OCI-LY3 (cell line): ENCODE results near the gene SEPTIN2.

Source experiments
- H2AFZ ChIP-seq: fragments of 200-600, 300-600 bp; shearing (Covaris generic); 2 replicates; pipeline ENCODE4 v1.6.0; 2014; ENCODE audit warnings: antibody characterized with exemption, low read depth, low read length
- H3K27ac ChIP-seq: fragments of 200-600, 300-600 bp; sonication (generic); 2 replicates; pipeline ENCODE4 v1.5.1; 2014; ENCODE audit warnings: mild to moderate bottlenecking, low read length, moderate library complexity, mixed read lengths
- H3K27me3 ChIP-seq: fragments of 200-600, 300-600 bp; sonication (generic); 2 replicates; pipeline ENCODE4 v1.6.1; 2014; ENCODE audit warnings: low read depth, low read length, mixed read lengths
- H3K36me3 ChIP-seq: fragments of 200-600, 300-600 bp; sonication (generic); replicated peaks from 2 replicates; pipeline ENCODE3; 2014; ENCODE audit warnings: low read depth, low read length, mixed read lengths
- H3K4me1 ChIP-seq: fragments of 300-600, 200-600 bp; sonication (generic); 2 replicates; pipeline ENCODE4 v1.6.1; 2014; ENCODE audit warnings: low read length, mixed read lengths
- H3K4me2 ChIP-seq: fragments of 200-600, 300-600 bp; sonication (generic); 2 replicates; pipeline ENCODE4 v1.6.1; 2014; ENCODE audit warnings: low read length, mixed read lengths
- H3K4me3 ChIP-seq: fragments of 300-600, 200-600 bp; sonication (generic); 2 replicates; pipeline ENCODE4 v1.5.1; 2014; ENCODE audit warnings: antibody characterized with exemption, mild to moderate bottlenecking, low read length, moderate library complexity
- H3K79me2 ChIP-seq: fragments of 300-600, 200-600 bp; shearing (Covaris generic); 2 replicates; pipeline ENCODE4 v1.6.1; 2014; ENCODE audit warnings: mild to moderate bottlenecking, low read length, mixed read lengths
- H3K9ac ChIP-seq: fragments of 300-600, 200-600 bp; shearing (Covaris generic); 2 replicates; pipeline ENCODE4 v1.6.0; 2014; ENCODE audit warnings: mild to moderate bottlenecking, low read length, moderate library complexity
- H3K9me3 ChIP-seq: fragments of 200-600, 300-600 bp; shearing (Covaris generic); 2 replicates; pipeline ENCODE4 v1.6.1; 2014; ENCODE audit warnings: low read length, mixed read lengths; ENCODE audit not compliant: insufficient read depth
- H4K20me1 ChIP-seq: fragments of 200-600, 300-600 bp; sonication (generic); 2 replicates; pipeline ENCODE4 v1.6.1; 2016; ENCODE audit warnings: low read length, mixed read lengths; ENCODE audit not compliant: insufficient read depth
- EZH2phosphoT487 ChIP-seq: fragments of 200-600 bp; shearing (Covaris generic); IDR thresholded peaks from 2 replicates; pipeline ENCODE4 v1.6.1; 2018; ENCODE audit warnings: antibody characterized with exemption, mixed run types, low read depth
- TF ChIP-seq, protein P1 (sequence below): fragments of 200-600, 300-600 bp; sonication (generic); IDR thresholded peaks from 2 replicates; pipeline ENCODE4 v1.5.1; 2014; ENCODE audit warnings: antibody characterized with exemption, low read length, low read depth

The SEPTIN2 gene

GRCh38 chr2:241320394-241320793, 4.7 kb downstream of the SEPTIN2 start:
- Histone ChIP-seq H3K27me3 (no peaks in the 10 kb centered on the region), H3K4me2 (no peak overlapping the region), H3K36me3 (peaks cover 21% of the 10 kb centered on the region), H4K20me1 (peaks cover 85% of the 10 kb centered on the region), H3K4me3 (no peak overlapping the region), H3K4me1 (peaks cover 64% of the 10 kb centered on the region), H2AFZ (no peak overlapping the region), H3K79me2 (peaks cover 98% of the 10 kb centered on the region), H3K9me3 (no peaks in the 10 kb centered on the region), H3K9ac (no peak overlapping the region), H3K27ac (no peak overlapping the region)
- TF ChIP-seq, protein P1, sequence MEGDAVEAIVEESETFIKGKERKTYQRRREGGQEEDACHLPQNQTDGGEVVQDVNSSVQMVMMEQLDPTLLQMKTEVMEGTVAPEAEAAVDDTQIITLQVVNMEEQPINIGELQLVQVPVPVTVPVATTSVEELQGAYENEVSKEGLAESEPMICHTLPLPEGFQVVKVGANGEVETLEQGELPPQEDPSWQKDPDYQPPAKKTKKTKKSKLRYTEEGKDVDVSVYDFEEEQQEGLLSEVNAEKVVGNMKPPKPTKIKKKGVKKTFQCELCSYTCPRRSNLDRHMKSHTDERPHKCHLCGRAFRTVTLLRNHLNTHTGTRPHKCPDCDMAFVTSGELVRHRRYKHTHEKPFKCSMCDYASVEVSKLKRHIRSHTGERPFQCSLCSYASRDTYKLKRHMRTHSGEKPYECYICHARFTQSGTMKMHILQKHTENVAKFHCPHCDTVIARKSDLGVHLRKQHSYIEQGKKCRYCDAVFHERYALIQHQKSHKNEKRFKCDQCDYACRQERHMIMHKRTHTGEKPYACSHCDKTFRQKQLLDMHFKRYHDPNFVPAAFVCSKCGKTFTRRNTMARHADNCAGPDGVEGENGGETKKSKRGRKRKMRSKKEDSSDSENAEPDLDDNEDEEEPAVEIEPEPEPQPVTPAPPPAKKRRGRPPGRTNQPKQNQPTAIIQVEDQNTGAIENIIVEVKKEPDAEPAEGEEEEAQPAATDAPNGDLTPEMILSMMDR, result no peak
- TF ChIP-seq EZH2phosphoT487, result no peak

DNA sequence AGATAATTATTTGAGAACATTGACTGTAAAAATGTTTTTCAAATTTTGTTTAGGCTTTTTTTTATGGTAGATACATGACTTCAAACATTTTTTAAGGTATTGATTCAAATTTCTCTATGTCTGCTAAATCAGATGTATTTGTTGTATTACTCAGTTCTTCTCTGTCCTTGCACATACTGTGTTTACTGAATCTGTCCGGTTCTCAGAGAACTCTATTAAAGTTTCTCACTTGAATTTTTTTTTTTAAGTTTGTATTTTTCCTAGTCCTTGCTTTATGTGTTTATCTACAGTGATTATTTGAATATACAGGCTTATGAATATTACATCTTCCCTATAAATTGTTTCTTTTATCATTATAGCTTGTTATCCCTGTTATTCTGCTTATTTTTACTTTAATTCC, 5.3 kb downstream of the SEPTIN2 start:
- Histone ChIP-seq H3K9ac (no peak overlapping the region), H3K79me2 (peaks cover 100% of the 10 kb centered on the region), H3K27ac (no peak overlapping the region), H2AFZ (no peak overlapping the region), H3K4me3 (no peak overlapping the region), H3K4me2 (peak overlapping the region; percentile 47; the same call in 1 of the 2 replicates), H3K9me3 (no peaks in the 10 kb centered on the region), H3K4me1 (peaks cover 64% of the 10 kb centered on the region), H3K27me3 (no peaks in the 10 kb centered on the region), H4K20me1 (peaks cover 91% of the 10 kb centered on the region), H3K36me3 (peaks cover 27% of the 10 kb centered on the region)
- TF ChIP-seq EZH2phosphoT487, result no peak
- TF ChIP-seq, protein P1, result no peak

DNA sequence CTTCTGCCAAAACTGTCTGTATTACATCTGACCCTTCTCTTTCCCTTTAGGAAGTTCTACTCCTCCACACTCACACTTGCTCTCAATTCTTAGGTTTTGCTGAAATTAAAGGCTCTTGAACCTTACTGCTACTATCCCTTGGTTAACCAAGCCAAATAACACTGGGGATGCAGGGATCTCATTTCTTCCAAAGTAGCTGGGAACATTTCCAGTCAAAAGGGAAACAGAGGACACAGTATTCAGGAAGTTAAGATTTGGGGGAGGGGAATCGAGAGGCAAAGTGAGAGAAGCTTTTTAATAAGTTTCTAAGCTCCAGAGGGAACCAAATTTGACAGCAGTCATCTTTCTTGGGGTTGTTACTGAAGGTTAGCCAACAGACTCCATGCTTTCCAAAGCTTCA, 6.2 kb downstream of the SEPTIN2 start:
- H3K4me2 ChIP-seq, result peak overlapping the region; percentile 47
- H3K4me1 ChIP-seq, result peaks cover 64% of the 10 kb centered on the region
- no peak overlapping the region for H2AFZ ChIP-seq
- no peak overlapping the region for H3K9ac ChIP-seq
- H3K9me3 ChIP-seq, result no peaks in the 10 kb centered on the region
- H3K79me2 ChIP-seq, result peaks cover 94% of the 10 kb centered on the region
- no peaks in the 10 kb centered on the region for H3K27me3 ChIP-seq
- no peak overlapping the region for H3K27ac ChIP-seq
- peaks cover 33% of the 10 kb centered on the region for H3K36me3 ChIP-seq
- peaks cover 87% of the 10 kb centered on the region for H4K20me1 ChIP-seq
- no peak overlapping the region for H3K4me3 ChIP-seq
- no peak for TF ChIP-seq EZH2phosphoT487
- TF ChIP-seq, protein P1, result no peak

- Histone ChIP-seq H2AFZ (no peak overlapping the region), H3K9ac (no peak overlapping the region), H3K79me2 (peaks cover 75% of the 10 kb centered on the region), H3K27ac (peak overlapping the region; percentile 30; the same call in 1 of the 2 replicates), H3K36me3 (peaks cover 33% of the 10 kb centered on the region), H3K9me3 (no peaks in the 10 kb centered on the region), H3K4me3 (no peak overlapping the region), H3K27me3 (no peaks in the 10 kb centered on the region), H4K20me1 (peaks cover 73% of the 10 kb centered on the region), H3K4me1 (peaks cover 50% of the 10 kb centered on the region), H3K4me2 (peak overlapping the region; percentile 53)
- TF ChIP-seq, protein P1, result no peak
- no peak for TF ChIP-seq EZH2phosphoT487
These were observed 8.1 kb downstream of the SEPTIN2 start for GRCh38 chr2:241323778-241324177.
